ENCODE measurements around the gene ATP5F1A.

DNA sequence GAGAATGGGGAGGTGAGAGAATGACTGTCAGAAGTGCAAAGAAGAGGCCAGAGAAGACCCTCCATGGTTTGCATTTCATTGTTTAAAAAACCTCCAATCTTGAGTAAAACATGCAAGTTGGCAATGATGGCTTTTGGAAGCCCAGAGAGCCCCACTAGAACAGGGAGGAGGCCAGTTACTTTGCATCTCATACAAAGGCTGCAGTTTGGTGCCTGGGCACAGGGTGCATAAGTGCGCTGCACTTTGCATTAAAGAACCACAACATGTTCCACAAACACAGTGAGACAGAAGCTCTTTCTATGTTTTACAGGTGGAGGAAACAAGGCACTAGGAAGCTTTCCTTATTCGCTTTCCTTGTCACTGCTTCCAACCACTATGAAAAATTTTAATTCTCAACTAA is 51.4 kb downstream of the ATP5F1A start:
- TF ChIP-seq, protein P1, sequence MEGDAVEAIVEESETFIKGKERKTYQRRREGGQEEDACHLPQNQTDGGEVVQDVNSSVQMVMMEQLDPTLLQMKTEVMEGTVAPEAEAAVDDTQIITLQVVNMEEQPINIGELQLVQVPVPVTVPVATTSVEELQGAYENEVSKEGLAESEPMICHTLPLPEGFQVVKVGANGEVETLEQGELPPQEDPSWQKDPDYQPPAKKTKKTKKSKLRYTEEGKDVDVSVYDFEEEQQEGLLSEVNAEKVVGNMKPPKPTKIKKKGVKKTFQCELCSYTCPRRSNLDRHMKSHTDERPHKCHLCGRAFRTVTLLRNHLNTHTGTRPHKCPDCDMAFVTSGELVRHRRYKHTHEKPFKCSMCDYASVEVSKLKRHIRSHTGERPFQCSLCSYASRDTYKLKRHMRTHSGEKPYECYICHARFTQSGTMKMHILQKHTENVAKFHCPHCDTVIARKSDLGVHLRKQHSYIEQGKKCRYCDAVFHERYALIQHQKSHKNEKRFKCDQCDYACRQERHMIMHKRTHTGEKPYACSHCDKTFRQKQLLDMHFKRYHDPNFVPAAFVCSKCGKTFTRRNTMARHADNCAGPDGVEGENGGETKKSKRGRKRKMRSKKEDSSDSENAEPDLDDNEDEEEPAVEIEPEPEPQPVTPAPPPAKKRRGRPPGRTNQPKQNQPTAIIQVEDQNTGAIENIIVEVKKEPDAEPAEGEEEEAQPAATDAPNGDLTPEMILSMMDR (IDR thresholded peaks at IDR 0.05) = no peak
- TF ChIP-seq POLR2A (IDR thresholded peaks at IDR 0.05) = no peak

All from thyroid gland (tissue), 4 donors.